Measurements from ENCODE around the gene ANKS1A.

DNA sequence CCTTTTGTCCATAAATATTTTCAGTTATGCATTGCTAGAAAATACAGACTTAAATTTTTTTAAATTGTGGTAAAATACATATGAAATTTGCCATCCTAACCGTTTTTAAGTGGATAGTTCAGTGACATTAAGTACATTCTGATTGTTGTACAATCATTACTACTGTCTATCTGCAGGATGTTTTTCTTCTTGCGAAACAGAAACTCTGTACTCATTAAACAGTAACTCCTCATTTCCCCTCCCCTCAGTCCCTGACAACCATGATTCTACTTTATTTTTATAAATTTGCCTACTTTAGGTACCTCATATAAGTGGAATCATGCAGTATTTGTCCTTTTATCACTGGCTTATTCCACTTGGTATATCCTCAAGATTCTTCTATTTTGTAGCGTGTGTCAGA lies 22.5 kb upstream of the ANKS1A start:
- TF ChIP-seq, protein P1, sequence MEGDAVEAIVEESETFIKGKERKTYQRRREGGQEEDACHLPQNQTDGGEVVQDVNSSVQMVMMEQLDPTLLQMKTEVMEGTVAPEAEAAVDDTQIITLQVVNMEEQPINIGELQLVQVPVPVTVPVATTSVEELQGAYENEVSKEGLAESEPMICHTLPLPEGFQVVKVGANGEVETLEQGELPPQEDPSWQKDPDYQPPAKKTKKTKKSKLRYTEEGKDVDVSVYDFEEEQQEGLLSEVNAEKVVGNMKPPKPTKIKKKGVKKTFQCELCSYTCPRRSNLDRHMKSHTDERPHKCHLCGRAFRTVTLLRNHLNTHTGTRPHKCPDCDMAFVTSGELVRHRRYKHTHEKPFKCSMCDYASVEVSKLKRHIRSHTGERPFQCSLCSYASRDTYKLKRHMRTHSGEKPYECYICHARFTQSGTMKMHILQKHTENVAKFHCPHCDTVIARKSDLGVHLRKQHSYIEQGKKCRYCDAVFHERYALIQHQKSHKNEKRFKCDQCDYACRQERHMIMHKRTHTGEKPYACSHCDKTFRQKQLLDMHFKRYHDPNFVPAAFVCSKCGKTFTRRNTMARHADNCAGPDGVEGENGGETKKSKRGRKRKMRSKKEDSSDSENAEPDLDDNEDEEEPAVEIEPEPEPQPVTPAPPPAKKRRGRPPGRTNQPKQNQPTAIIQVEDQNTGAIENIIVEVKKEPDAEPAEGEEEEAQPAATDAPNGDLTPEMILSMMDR (IDR thresholded peaks at IDR 0.05) = no peak
- TF ChIP-seq POLR2A (IDR thresholded peaks at IDR 0.05) = no peak

Measured in right lobe of liver (tissue), 4 donors.